A549 (cell line): Measurements from ENCODE around the gene DYNC2H1. TPM values are rescaled to one million over a fixed set of nuclear protein-coding genes. Genes with fewer than 3 reads are reported as not detected.

Experiments used
- ATAC-seq, 2 experiments: fragments of 200-7000 bp in 1 of 2; fragments of >200 bp in 1 of 2; cut with Nextera tagmentation in 1 of 2; cut with Tn5 transposase in 1 of 2; 3 replicates each; pipeline versions ENCODE4 v1.8.0 to v1.9.1; 2018 to 2020; ENCODE audit warnings: mild to moderate bottlenecking in 1 of 2, moderate library complexity in 1 of 2
- CTCF ChIA-PET: fragments of 300-600 bp; sonication (Branson Sonifier 250); formaldehyde crosslinking; extraction: SDS; loops from one replicate; lab custom pipeline; 2021; ENCODE audit warnings: antibody characterized with exemption, inconsistent platforms; lab: Yijun Ruan, JAX
- POLR2A ChIA-PET: fragments of 350-600 bp; formaldehyde crosslinking; extraction: SDS; loops from one replicate; lab custom pipeline; 2021; ENCODE audit warnings: antibody characterized with exemption, inconsistent platforms; lab: Yijun Ruan, JAX
- DNase-seq, 2 experiments: peaks; one replicate each; pipeline versions ENCODE4 v3.0.0 to v3.0.0-alpha.2; 2011 to 2016; ENCODE audit warnings: low read depth in 1 of 2, low spot score in 1 of 2
- FAIRE-seq: peaks from 2 replicates; lab custom pipeline; 2011; peaks lifted over from hg19 to GRCh38; lab: Jason Lieb, UNC
- H3K27ac ChIP-seq, 2 experiments: fragments of >200 bp; sonication (Bioruptor Twin); formaldehyde crosslinking; 3 replicates each; pipeline ENCODE4 v1.5.1; 2016 to 2017
- H3K4me1 ChIP-seq: fragments of >200 bp; sonication (Bioruptor Twin); formaldehyde crosslinking; 3 replicates; pipeline ENCODE4 v1.6.1; 2016
- H3K4me2 ChIP-seq: fragments of >200 bp; sonication (Bioruptor Twin); formaldehyde crosslinking; 3 replicates; pipeline ENCODE4 v1.6.1; 2016
- H3K4me3 ChIP-seq: fragments of >200 bp; sonication (Bioruptor Twin); formaldehyde crosslinking; 3 replicates; pipeline ENCODE4 v1.5.1; 2016
- H3K9me3 ChIP-seq: fragments of >200 bp; sonication (Bioruptor Twin); formaldehyde crosslinking; 3 replicates; pipeline ENCODE4 v1.6.1; 2016
- BHLHE40 ChIP-seq: IDR thresholded peaks from 2 replicates; pipeline ENCODE4 v1.6.1; 2012; ENCODE audit warnings: low read depth, low read length, inconsistent platforms
- CBX2 ChIP-seq: fragments of 200-600 bp; sonication (generic); IDR thresholded peaks from 2 replicates; pipeline ENCODE4 v1.6.1; 2016; ENCODE audit warnings: low read depth, mild to moderate bottlenecking, borderline replicate concordance
- CHD2 ChIP-seq: fragments of 150-350 bp; IDR thresholded peaks from 2 replicates; pipeline ENCODE4 v1.6.1; 2014; ENCODE audit warnings: low read length; ENCODE audit not compliant: partially characterized antibody
- CHD4 ChIP-seq: fragments of 200-600 bp; sonication (generic); IDR thresholded peaks from 2 replicates; pipeline ENCODE4 v1.6.1; 2016; ENCODE audit warnings: antibody characterized with exemption, mild to moderate bottlenecking, borderline replicate concordance
- EHMT2 ChIP-seq: fragments of 200-600 bp; sonication (generic); IDR thresholded peaks from 2 replicates; pipeline ENCODE4 v1.6.1; 2016; ENCODE audit warnings: antibody characterized with exemption, low read depth, mild to moderate bottlenecking, moderate library complexity
- FOSL2 ChIP-seq, 2 experiments: fragments of 450-650 bp in 1 of 2; fragments of >200 bp in 1 of 2; sonication (Bioruptor Twin) in 1 of 2; formaldehyde crosslinking; IDR thresholded peaks; 2 replicates each; pipeline versions ENCODE4 v1.5.0 to v1.6.1; 2016 to 2020; ENCODE audit warnings: mild to moderate bottlenecking in 1 of 2, moderate library complexity in 1 of 2
- FOXS1 ChIP-seq: fragments of 250-450 bp; sonication (Bioruptor Pico); IDR thresholded peaks from 2 replicates; pipeline ENCODE4 v1.5.0; 2020; ENCODE audit warnings: mild to moderate bottlenecking, moderate library complexity
- HDAC2 ChIP-seq: fragments of 200-600 bp; sonication (generic); IDR thresholded peaks from 2 replicates; pipeline ENCODE4 v1.6.1; 2016
- HEYL ChIP-seq: fragments of 250-450 bp; sonication (Bioruptor Pico); IDR thresholded peaks from 2 replicates; pipeline ENCODE4 v1.8.0; 2021; ENCODE audit warnings: mild to moderate bottlenecking, moderate library complexity
- KDM1A ChIP-seq: fragments of 200-600 bp; sonication (generic); IDR thresholded peaks from 2 replicates; pipeline ENCODE4 v1.6.1; 2016; ENCODE audit warnings: low read depth, mild to moderate bottlenecking
- MAFK ChIP-seq: fragments of 450-650 bp; IDR thresholded peaks from 2 replicates; pipeline ENCODE4 v1.6.1; 2014; ENCODE audit not compliant: partially characterized antibody
- MYC ChIP-seq: IDR thresholded peaks from 2 replicates; pipeline ENCODE4 v1.6.1; 2012; ENCODE audit warnings: mild to moderate bottlenecking, inconsistent platforms, low read length, improper control_type of control experiment, borderline replicate concordance
- RARB ChIP-seq: fragments of 250-450 bp; sonication (Bioruptor Pico); IDR thresholded peaks from 2 replicates; pipeline ENCODE4 v1.8.0; 2021; ENCODE audit warnings: mild to moderate bottlenecking, moderate library complexity
- SREBF2 ChIP-seq: fragments of 450-650 bp; IDR thresholded peaks from 2 replicates; pipeline ENCODE4 v1.6.1; 2014; ENCODE audit warnings: mild to moderate bottlenecking, moderate library complexity
- TFCP2L1 ChIP-seq: fragments of 250-450 bp; sonication (Bioruptor Pico); IDR thresholded peaks from 2 replicates; pipeline ENCODE4 v1.5.0; 2021; ENCODE audit warnings: mild to moderate bottlenecking
- ZFP36 ChIP-seq: fragments of 450-650 bp; IDR thresholded peaks from 2 replicates; pipeline ENCODE4 v1.6.1; 2014; ENCODE audit warnings: borderline replicate concordance; ENCODE audit not compliant: partially characterized antibody
- WGBS: methylation state at CpG from one replicate; pipeline ENCODE4 v1.1.6; 2017; ENCODE audit errors: missing lambda C conversion rate; 5-methylcytosine and 5-hydroxymethylcytosine counted together
- polyA plus RNA-seq, 4 experiments: library from polyadenylated mRNA; depleted of rRNA in 3 of 4; stranded (reverse); fragments of >200 nt; fragmentation: RNase III in 1 of 4; extraction: RNeasy Plus Mini Kit Qiagen cat#74134 plus additional on column Dnase treatment in 1 of 4; gene quantifications; 2 replicates in 3 of 4; 3 replicates in 1 of 4; pipeline ENCODE4 v1.2.3, GENCODE V29; 2011 to 2017
- TF ChIP-seq, protein P1 (sequence below): fragments of 200-600 bp; sonication (generic); IDR thresholded peaks from 2 replicates; pipeline ENCODE4 v1.6.1; 2016; ENCODE audit warnings: antibody characterized with exemption, mild to moderate bottlenecking, moderate library complexity
- TF ChIP-seq, protein P2 (sequence below): fragments of 250-450 bp; sonication (Bioruptor Pico); IDR thresholded peaks from 2 replicates; pipeline ENCODE4 v1.5.0; 2021; ENCODE audit warnings: mild to moderate bottlenecking, moderate library complexity, borderline replicate concordance
- TF ChIP-seq, protein P3 (sequence below): fragments of >200 bp; sonication (Bioruptor Twin); formaldehyde crosslinking; IDR thresholded peaks from 3 replicates; pipeline ENCODE4 v1.6.1; 2016

Gene DYNC2H1
- polyA plus RNA-seq, 2 of the 4 experiments (the other 2 are of a cell fraction), result 4.9 to 14.8 TPM

DNA sequence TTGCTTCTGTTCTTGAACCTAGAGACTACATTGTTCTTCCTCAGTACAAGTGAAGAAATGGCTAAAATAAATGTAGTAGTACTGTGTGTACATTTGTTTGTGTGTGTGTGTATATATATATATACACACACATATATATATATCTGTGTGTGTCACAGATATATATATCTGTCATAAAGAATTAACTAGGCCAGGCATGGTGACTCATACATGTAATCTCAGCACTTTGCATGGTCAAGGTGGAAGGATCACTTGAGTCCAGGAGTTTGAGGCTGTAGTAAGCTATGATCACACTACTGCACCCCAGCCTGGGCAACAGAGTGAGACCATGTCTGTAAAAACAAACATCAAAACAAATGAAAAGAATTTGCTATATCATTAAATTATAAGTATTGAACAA, 164.8 kb downstream of the DYNC2H1 start (continued):
- TF ChIP-seq CHD4, result no peak
- TF ChIP-seq, all 56 proteins: peak for 0

DNA sequence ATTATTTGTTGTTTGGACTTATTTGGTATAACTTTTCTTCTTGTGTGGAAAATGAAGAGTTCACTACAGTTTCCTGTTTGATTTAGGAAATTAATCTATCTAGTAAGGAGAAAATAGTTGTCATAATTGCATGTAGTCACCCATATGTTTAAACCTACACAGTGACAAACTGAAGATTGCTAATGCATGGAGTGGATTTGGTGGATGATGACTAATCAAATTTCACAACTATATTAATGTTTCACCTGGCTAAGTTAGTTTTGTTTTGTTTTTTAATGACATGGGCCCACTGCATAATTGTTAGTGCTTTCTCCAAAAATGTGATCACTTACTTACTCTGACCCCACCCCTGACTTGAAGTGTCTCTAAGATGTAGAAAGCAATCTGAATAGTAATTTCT, 170.6 kb downstream of the DYNC2H1 start:
- H3K4me3 ChIP-seq, result no peak overlapping the region
- ChIA-PET CTCF (no interaction called here), POLR2A (no interaction called here)
- DNase-seq (no peak), FAIRE-seq (no peak), ATAC-seq (no peak)
- H3K4me2 ChIP-seq, result peak overlapping the region; percentile 46
- TF ChIP-seq, protein P1, sequence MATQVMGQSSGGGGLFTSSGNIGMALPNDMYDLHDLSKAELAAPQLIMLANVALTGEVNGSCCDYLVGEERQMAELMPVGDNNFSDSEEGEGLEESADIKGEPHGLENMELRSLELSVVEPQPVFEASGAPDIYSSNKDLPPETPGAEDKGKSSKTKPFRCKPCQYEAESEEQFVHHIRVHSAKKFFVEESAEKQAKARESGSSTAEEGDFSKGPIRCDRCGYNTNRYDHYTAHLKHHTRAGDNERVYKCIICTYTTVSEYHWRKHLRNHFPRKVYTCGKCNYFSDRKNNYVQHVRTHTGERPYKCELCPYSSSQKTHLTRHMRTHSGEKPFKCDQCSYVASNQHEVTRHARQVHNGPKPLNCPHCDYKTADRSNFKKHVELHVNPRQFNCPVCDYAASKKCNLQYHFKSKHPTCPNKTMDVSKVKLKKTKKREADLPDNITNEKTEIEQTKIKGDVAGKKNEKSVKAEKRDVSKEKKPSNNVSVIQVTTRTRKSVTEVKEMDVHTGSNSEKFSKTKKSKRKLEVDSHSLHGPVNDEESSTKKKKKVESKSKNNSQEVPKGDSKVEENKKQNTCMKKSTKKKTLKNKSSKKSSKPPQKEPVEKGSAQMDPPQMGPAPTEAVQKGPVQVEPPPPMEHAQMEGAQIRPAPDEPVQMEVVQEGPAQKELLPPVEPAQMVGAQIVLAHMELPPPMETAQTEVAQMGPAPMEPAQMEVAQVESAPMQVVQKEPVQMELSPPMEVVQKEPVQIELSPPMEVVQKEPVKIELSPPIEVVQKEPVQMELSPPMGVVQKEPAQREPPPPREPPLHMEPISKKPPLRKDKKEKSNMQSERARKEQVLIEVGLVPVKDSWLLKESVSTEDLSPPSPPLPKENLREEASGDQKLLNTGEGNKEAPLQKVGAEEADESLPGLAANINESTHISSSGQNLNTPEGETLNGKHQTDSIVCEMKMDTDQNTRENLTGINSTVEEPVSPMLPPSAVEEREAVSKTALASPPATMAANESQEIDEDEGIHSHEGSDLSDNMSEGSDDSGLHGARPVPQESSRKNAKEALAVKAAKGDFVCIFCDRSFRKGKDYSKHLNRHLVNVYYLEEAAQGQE, result no peak
- TF ChIP-seq MAFK (peak; percentile 65), CBX2 (no peak), KDM1A (no peak), FOSL2 (IDR thresholded peaks at IDR 0.05) (no peak), FOSL2 (CRISPR knock-in tag; IDR thresholded peaks at IDR 0.05) (0 out of 2 replicates have a peak, but pooled peaks have one; percentile 6), HDAC2 (no peak), HEYL (CRISPR knock-in tag) (no peak)
- TF ChIP-seq, protein P2, sequence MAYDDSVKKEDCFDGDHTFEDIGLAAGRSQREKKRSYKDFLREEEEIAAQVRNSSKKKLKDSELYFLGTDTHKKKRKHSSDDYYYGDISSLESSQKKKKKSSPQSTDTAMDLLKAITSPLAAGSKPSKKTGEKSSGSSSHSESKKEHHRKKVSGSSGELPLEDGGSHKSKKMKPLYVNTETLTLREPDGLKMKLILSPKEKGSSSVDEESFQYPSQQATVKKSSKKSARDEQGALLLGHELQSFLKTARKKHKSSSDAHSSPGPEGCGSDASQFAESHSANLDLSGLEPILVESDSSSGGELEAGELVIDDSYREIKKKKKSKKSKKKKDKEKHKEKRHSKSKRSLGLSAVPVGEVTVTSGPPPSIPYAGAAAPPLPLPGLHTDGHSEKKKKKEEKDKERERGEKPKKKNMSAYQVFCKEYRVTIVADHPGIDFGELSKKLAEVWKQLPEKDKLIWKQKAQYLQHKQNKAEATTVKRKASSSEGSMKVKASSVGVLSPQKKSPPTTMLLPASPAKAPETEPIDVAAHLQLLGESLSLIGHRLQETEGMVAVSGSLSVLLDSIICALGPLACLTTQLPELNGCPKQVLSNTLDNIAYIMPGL, result no peak
- TF ChIP-seq, protein P3, sequence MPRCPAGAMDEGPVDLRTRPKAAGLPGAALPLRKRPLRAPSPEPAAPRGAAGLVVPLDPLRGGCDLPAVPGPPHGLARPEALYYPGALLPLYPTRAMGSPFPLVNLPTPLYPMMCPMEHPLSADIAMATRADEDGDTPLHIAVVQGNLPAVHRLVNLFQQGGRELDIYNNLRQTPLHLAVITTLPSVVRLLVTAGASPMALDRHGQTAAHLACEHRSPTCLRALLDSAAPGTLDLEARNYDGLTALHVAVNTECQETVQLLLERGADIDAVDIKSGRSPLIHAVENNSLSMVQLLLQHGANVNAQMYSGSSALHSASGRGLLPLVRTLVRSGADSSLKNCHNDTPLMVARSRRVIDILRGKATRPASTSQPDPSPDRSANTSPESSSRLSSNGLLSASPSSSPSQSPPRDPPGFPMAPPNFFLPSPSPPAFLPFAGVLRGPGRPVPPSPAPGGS, result no peak
- H3K9me3 ChIP-seq, result no peaks in the 10 kb centered on the region
- H3K4me1 ChIP-seq, result peaks cover 10% of the 10 kb centered on the region
- H3K27ac ChIP-seq, result no peak overlapping the region

DNA sequence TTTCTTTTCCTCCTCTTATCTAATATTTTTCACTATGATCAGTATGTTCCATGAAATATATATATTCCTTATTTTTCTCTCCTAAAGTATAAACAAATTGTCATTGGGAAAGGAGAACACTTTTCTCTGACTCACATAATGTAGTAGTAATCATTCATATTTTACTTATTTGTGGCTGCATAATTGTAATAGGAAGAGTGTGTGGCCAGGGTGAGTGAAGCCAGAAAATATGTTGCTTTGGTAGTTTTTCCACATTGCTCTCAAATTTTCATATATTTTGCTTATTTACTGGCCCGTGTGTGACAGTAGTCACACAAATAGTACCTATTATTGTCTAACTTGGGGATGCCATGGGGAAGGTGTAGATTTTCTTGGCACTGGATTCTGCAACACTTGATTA, 172.1 kb downstream of the DYNC2H1 start:
- Histone ChIP-seq H3K4me2 (no peak overlapping the region), H3K9me3 (no peaks in the 10 kb centered on the region), H3K4me3 (no peak overlapping the region), H3K27ac (no peak overlapping the region), H3K4me1 (peaks cover 10% of the 10 kb centered on the region)
- FAIRE-seq (no peak), ATAC-seq (no peak), DNase-seq (no peak)
- ChIA-PET CTCF (no interaction called here), POLR2A (no interaction called here)
- WGBS, result 69% methylated on average over 1 of the region's 1 CpG
- TF ChIP-seq FOXS1, result no peak
- TF ChIP-seq, protein P1, result no peak
- TF ChIP-seq RARB (CRISPR knock-in tag), result no peak
- no peak for TF ChIP-seq BHLHE40
- no peak for TF ChIP-seq CHD2
- no peak for TF ChIP-seq EHMT2
- no peak for TF ChIP-seq MYC
- TF ChIP-seq TFCP2L1 (CRISPR knock-in tag), result no peak
- no peak for TF ChIP-seq ZFP36
- no peak for TF ChIP-seq SREBF2
